Lower leg skin (tissue), 3 donors: ENCODE results near the gene KRTAP10-11.

Source experiments
- POLR2A ChIP-seq, 2 donors: fragments of 450-650 bp; IDR thresholded peaks; one replicate each; pipeline ENCODE4 v1.6.1; 2016 to 2017; ENCODE audit warnings: antibody characterized with exemption in 2 of 2, mild to moderate bottlenecking in 1 of 2, moderate library complexity in 1 of 2
- TF ChIP-seq, protein P1 (sequence below), 3 donors: fragments of 450-650 bp; IDR thresholded peaks; one replicate each; pipeline ENCODE4 v1.5.1; 2016; ENCODE audit warnings: antibody characterized with exemption in 3 of 3, mild to moderate bottlenecking in 3 of 3, moderate library complexity in 2 of 3

DNA sequence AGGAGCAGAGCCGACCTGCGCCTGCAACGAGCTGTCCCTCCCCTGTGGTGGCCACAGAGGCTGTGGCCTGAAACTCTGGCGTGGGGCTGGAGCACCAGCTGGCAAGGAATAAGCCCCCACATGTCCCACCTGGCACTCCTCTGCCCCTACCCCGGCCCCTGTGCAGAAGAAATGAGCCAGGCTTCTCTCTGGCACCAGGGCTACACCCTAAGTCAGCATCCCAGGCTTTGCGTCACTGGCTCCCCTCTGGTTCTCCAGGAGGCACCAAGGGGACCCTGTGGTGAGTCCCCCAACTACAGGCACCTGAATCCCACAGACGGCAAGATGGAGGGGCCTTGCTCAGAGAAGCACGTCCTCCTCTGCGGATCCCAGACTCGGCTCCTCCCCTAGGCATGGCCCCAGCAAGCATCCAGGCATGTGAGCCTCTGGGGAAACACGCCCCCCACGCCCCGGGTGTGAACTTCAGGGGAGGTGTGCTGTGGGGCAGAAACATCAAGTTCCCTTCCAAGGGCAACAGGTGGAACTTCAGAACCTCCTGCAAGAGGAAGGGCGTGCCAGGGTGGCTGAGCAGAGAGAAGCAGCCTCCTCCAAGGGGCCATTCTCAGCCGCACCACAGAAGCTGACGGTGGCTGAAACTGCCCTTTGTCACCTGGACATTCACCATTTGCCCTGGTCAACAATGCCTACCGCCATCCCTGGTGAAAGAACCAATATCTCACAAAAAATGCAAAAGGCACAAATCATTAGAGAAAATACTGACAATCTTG, 42.9 kb upstream of the KRTAP10-11 start:
- TF ChIP-seq POLR2A (IDR thresholded peaks at IDR 0.05) = no peak
- TF ChIP-seq, protein P1, sequence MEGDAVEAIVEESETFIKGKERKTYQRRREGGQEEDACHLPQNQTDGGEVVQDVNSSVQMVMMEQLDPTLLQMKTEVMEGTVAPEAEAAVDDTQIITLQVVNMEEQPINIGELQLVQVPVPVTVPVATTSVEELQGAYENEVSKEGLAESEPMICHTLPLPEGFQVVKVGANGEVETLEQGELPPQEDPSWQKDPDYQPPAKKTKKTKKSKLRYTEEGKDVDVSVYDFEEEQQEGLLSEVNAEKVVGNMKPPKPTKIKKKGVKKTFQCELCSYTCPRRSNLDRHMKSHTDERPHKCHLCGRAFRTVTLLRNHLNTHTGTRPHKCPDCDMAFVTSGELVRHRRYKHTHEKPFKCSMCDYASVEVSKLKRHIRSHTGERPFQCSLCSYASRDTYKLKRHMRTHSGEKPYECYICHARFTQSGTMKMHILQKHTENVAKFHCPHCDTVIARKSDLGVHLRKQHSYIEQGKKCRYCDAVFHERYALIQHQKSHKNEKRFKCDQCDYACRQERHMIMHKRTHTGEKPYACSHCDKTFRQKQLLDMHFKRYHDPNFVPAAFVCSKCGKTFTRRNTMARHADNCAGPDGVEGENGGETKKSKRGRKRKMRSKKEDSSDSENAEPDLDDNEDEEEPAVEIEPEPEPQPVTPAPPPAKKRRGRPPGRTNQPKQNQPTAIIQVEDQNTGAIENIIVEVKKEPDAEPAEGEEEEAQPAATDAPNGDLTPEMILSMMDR (IDR thresholded peaks at IDR 0.05) = no peak
